ENCODE results near the gene ADCY7. TPM values are rescaled to one million over a fixed set of nuclear protein-coding genes. Genes with fewer than 3 reads are reported as not detected.

The ADCY7 gene
- total and polyA plus RNA-seq, 9 of the 15 experiments (the other 6 are each of a cell fraction or from before 2014, with no cell fraction given) = 2.3 to 108 (median 28.6) TPM

DNA sequence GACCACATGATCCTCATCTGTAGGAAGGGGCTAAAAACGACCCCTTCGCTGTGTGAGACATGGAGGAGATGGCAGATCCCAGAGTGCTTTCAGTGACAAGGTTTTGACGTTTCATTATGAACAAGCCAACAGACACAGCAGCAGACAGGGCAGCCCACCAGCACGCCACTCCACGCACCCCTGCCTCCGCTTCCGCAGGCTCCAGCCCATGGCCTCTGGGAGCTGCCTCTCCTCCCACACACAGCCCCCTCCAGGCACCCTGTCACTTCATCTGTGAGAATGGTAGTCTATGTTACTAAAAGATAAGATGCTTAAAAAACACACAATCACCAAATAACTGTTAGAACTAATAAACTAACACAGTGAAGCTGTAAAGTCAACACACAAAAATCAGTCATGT, 12.3 kb upstream of the ADCY7 start (continued):
- TF ChIP-seq MTA3 (IDR thresholded peaks at IDR 0.05; ENCODE audit: borderline replicate concordance) (peak; percentile 43; the same call in 1 of the 2 replicates), YBX1 (IDR thresholded peaks at IDR 0.05) (no peak), MCM5 (IDR thresholded peaks at IDR 0.05; ENCODE audit: low read depth) (no peak), POLR2A (conservative IDR thresholded peaks at IDR 0.05) (0 out of 2 replicates have a peak, but pooled peaks have one; percentile 31), MITF (IDR thresholded peaks at IDR 0.05) (no peak), ZNF41 (CRISPR knock-in tag; conservative IDR thresholded peaks at IDR 0.05) (0 out of 2 replicates have a peak, but pooled peaks have one; percentile 50), SMARCC2 (IDR thresholded peaks at IDR 0.05; ENCODE audit: low read depth) (peak; percentile 80; the same call in 1 of the 2 replicates), HMGN3 (IDR thresholded peaks at IDR 0.05; ENCODE audit: borderline replicate concordance, extremely low read depth, insufficient read length, low read depth, low read length) (peak; percentile 58), TEAD4 (IDR thresholded peaks at IDR 0.05; ENCODE audit: low read length) (peak; percentile 61), TEAD4 (CRISPR knock-in tag; IDR thresholded peaks at IDR 0.05; ENCODE audit: borderline replicate concordance) (no peak), TCF3 (CRISPR knock-in tag; IDR thresholded peaks at IDR 0.05) (peak; percentile 81), ZNF584 (CRISPR knock-in tag; IDR thresholded peaks at IDR 0.05; ENCODE audit: low read depth) (no peak; the same call in 1 of the 2 replicates), XRCC5 (IDR thresholded peaks at IDR 0.05; ENCODE audit: low read depth, low read length) (no peak), ZBTB7A (IDR thresholded peaks at IDR 0.05; ENCODE audit: borderline replicate concordance, control insufficient read depth, low read depth, low read length) (peak; percentile 46; the same call in 1 of the 2 replicates), ARID1B (IDR thresholded peaks at IDR 0.05) (peak; percentile 82), ZNF239 (CRISPR knock-in tag; IDR thresholded peaks at IDR 0.05) (no peak), ESRRA (IDR thresholded peaks at IDR 0.05; ENCODE audit: borderline replicate concordance, low read depth) (no peak)
- TF ChIP-seq, protein P1, sequence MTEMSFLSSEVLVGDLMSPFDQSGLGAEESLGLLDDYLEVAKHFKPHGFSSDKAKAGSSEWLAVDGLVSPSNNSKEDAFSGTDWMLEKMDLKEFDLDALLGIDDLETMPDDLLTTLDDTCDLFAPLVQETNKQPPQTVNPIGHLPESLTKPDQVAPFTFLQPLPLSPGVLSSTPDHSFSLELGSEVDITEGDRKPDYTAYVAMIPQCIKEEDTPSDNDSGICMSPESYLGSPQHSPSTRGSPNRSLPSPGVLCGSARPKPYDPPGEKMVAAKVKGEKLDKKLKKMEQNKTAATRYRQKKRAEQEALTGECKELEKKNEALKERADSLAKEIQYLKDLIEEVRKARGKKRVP (CRISPR knock-in tag; IDR thresholded peaks at IDR 0.05) = 0 out of 2 replicates have a peak, but pooled peaks have one; percentile 6
- TF ChIP-seq, protein P2, sequence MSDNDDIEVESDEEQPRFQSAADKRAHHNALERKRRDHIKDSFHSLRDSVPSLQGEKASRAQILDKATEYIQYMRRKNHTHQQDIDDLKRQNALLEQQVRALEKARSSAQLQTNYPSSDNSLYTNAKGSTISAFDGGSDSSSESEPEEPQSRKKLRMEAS (CRISPR knock-in tag; IDR thresholded peaks at IDR 0.05) = 0 out of 2 replicates have a peak, but pooled peaks have one; percentile 18
- TF ChIP-seq, protein P3, sequence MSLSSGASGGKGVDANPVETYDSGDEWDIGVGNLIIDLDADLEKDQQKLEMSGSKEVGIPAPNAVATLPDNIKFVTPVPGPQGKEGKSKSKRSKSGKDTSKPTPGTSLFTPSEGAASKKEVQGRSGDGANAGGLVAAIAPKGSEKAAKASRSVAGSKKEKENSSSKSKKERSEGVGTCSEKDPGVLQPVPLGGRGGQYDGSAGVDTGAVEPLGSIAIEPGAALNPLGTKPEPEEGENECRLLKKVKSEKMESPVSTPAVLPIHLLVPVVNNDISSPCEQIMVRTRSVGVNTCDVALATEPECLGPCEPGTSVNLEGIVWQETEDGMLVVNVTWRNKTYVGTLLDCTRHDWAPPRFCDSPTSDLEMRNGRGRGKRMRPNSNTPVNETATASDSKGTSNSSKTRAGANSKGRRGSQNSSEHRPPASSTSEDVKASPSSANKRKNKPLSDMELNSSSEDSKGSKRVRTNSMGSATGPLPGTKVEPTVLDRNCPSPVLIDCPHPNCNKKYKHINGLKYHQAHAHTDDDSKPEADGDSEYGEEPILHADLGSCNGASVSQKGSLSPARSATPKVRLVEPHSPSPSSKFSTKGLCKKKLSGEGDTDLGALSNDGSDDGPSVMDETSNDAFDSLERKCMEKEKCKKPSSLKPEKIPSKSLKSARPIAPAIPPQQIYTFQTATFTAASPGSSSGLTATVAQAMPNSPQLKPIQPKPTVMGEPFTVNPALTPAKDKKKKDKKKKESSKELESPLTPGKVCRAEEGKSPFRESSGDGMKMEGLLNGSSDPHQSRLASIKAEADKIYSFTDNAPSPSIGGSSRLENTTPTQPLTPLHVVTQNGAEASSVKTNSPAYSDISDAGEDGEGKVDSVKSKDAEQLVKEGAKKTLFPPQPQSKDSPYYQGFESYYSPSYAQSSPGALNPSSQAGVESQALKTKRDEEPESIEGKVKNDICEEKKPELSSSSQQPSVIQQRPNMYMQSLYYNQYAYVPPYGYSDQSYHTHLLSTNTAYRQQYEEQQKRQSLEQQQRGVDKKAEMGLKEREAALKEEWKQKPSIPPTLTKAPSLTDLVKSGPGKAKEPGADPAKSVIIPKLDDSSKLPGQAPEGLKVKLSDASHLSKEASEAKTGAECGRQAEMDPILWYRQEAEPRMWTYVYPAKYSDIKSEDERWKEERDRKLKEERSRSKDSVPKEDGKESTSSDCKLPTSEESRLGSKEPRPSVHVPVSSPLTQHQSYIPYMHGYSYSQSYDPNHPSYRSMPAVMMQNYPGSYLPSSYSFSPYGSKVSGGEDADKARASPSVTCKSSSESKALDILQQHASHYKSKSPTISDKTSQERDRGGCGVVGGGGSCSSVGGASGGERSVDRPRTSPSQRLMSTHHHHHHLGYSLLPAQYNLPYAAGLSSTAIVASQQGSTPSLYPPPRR (CRISPR knock-in tag; IDR thresholded peaks at IDR 0.05; ENCODE audit: borderline replicate concordance) = no peak
- TF ChIP-seq, protein P4, sequence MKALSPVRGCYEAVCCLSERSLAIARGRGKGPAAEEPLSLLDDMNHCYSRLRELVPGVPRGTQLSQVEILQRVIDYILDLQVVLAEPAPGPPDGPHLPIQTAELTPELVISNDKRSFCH (CRISPR knock-in tag; IDR thresholded peaks at IDR 0.05) = no peak
- TF ChIP-seq, protein P4 (tag; IDR thresholded peaks at IDR 0.05) = peak; percentile 67; the same call in 1 of the 2 replicates
